Stimulated activated memory B cell treated with anti-CD40 and anti-IgM and Interleukin-4, amounts not matched to agents 10 μg/mL and 1 μg/mL and 100 μg/mL, for 72 hours (primary cell): ENCODE data around the gene RARA.
"Not testable (repeated sequence)": the region's sequence is repeated elsewhere in the genome, so short reads cannot be mapped to it uniquely, and the experiment has no call there.

Experiments used
- ATAC-seq: fragments of 150-1000 bp; cut with Tn5 transposase; 2 replicates; pipeline ENCODE4 v1.10.0; 2021
- H3K27ac Mint-ChIP-seq: one replicate; pipeline ENCODE4 v1.8.0; 2022; ENCODE audit warnings: mild to moderate bottlenecking, mixed read lengths
- H3K27me3 Mint-ChIP-seq: one replicate; pipeline ENCODE4 v1.8.0; 2022; ENCODE audit warnings: mixed read lengths
- H3K36me3 Mint-ChIP-seq: one replicate; pipeline ENCODE4 v1.8.0; 2022; ENCODE audit warnings: mixed read lengths
- H3K4me1 Mint-ChIP-seq: one replicate; pipeline ENCODE4 v1.8.0; 2022; ENCODE audit warnings: mixed read lengths
- H3K4me3 Mint-ChIP-seq: one replicate; pipeline ENCODE4 v1.8.0; 2022; ENCODE audit warnings: mild to moderate bottlenecking, moderate library complexity, mixed read lengths
- H3K9me3 Mint-ChIP-seq: one replicate; pipeline ENCODE4 v1.8.0; 2022; ENCODE audit warnings: mixed read lengths

The RARA gene

DNA sequence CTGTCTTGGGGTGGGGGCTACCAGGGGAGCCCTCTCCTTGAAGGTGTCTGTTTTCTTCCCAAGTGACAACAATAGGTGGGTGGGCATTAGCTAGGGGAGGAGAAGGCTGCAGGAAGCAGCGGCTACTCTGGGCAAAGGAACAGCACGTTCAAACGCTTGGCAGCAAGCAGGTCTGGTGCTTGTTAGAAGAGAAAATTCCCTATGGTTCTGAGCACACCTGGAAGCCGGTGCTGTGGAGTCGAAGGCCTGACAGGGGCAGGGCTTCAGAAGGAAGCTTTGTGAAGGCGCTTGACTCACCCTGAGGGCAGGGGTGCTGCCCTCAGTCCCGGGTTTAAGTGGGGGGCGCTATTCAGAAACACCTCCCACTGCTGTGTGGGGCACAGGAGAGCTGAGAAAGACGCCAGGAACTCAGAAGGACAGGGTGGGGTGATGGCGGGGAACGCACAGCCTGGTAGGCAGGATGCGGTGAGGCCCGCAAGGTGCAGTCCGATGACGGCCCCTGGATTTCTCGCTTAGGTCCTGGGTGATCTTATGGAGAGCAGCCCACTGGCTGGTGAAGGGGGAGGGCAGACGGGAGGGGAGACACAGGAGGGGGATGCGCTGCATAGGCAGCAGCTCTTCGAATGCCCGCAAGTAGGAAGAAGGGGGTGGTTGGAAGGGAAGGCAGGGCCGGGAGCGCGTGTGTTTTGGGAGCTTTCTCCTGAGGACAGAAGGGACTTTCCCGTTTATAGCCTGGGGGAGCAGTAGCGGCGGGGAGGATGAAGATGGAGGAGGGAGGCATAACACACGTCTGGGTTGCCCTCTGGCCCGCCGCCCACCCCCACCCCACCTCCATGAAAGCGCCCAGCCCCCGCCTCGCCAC, 52.3 kb downstream of the RARA start:
- no peak for ATAC-seq
- no peaks in the 10 kb centered on the region for H3K36me3 Mint-ChIP-seq
- H3K27me3 Mint-ChIP-seq = peaks cover 28% of the 10 kb centered on the region
- peak overlapping the region; percentile 38 for H3K27ac Mint-ChIP-seq
- H3K9me3 Mint-ChIP-seq = no peaks in the 10 kb centered on the region
- peak overlapping the region; percentile 37 for H3K4me3 Mint-ChIP-seq
- H3K4me1 Mint-ChIP-seq = peaks cover 24% of the 10 kb centered on the region

GRCh38 chr17:40361925-40362695, 53.1 kb downstream of the RARA start:
- peak; percentile 9 for ATAC-seq
- H3K36me3 Mint-ChIP-seq = no peaks in the 10 kb centered on the region
- H3K27me3 Mint-ChIP-seq = peaks cover 28% of the 10 kb centered on the region
- H3K9me3 Mint-ChIP-seq = no peaks in the 10 kb centered on the region
- no peak overlapping the region for H3K27ac Mint-ChIP-seq
- peaks cover 24% of the 10 kb centered on the region for H3K4me1 Mint-ChIP-seq
- H3K4me3 Mint-ChIP-seq = peak overlapping the region; percentile 62

- peaks cover 24% of the 10 kb centered on the region for H3K4me1 Mint-ChIP-seq
Observed at GRCh38 chr17:40362696-40363110, 53.7 kb downstream of the RARA start.

DNA sequence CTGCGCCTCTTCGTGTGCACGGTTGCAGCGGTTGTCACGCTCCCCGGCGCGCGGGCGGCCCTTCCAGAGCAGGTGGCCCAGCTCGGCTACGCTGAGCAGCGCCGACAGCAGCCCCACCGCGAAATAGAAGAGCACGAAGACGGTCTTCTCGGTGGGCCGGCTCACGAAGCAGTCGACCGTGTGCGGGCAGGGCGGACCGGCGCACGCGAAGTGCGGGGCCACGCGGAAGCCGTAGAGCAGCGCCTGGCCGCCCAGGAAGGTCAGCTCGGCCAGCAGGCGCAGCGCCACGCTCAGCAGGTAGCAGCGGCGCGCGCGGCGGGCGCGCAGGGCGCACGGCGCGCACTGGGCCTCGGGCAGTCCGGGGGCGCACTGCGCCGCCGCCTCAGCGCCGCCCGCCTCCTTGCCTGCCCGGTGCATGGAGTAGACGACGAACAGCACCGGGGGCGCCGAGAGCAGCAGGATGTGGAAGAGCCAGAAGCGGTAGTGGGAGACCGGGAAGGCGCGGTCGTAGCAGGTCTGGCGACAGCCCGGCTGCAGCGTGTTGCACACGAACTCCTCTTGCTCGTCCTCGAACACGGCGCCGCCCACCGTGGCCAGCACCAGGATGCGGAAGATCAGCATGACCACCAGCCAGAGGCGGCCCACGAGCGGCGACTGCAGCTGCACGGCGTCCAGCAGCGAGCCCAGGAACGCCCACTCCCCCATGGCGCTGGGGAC, 54.3 kb downstream of the RARA start:
- Mint-ChIP-seq H3K27ac (no peak overlapping the region), H3K4me3 (peak overlapping the region; percentile 83), H3K27me3 (peaks cover 28% of the 10 kb centered on the region), H3K36me3 (no peaks in the 10 kb centered on the region), H3K9me3 (no peaks in the 10 kb centered on the region), H3K4me1 (peaks cover 20% of the 10 kb centered on the region)
- peak; percentile 58 for ATAC-seq

More at GRCh38 chr17:40362696-40363110, 53.7 kb downstream of the RARA start:
- Mint-ChIP-seq H3K36me3 (no peaks in the 10 kb centered on the region), H3K9me3 (no peaks in the 10 kb centered on the region), H3K4me3 (peak overlapping the region; percentile 83), H3K27me3 (peaks cover 28% of the 10 kb centered on the region), H3K27ac (no peak overlapping the region)
- ATAC-seq = peak; percentile 91

DNA sequence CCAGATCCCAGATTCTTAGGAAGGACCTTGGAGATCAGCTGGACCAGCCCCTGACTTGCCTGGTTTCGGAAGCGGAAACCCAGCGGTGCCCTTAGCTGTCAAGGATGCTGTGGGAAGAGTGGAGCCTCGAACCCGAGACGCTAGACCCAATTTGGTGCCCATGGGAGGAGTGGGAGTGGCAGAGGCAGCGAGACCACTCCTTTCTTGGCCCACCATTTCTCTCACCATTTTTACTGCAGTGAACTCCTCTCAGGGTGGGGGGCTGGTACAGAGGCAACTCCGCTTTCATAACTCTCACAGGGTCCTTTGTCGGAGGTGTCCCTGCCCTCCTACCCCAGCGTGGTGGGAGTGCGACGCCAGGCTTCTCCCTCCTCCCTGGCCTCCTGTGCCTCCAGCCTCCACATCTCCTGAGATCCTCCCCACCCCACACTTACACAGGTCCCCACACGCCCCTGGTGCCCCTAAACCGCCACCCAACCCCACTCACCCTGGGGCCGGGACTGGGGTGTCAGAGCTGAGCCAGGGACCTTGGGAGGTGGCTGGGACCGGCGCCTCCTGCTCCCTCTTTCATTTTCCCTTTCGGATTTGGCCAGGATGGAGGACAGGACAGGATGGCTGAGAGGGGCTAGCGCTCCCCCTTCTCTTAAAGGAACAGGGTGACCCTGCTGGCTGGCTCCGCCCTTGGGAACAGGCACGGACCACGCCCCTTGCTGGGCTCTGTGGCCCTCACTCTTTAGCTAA, 55.3 kb downstream of the RARA start, which contains the start of gene GJD3:
Gene GJD3, minus strand, starts transcription at position 617 of the 741 bp plus-strand sequence. CDS start 922 bp downstream, outside the sequence.
- peaks cover 28% of the 10 kb centered on the region for H3K27me3 Mint-ChIP-seq
- H3K4me3 Mint-ChIP-seq = peak within 1 kb of the TSS; percentile 83
- H3K9me3 Mint-ChIP-seq = no peaks in the 10 kb centered on the region
- H3K36me3 Mint-ChIP-seq = no peaks in the 10 kb centered on the region
- H3K27ac Mint-ChIP-seq = no peak within 1 kb of the TSS
- H3K4me1 Mint-ChIP-seq = peaks cover 14% of the 10 kb centered on the region
- no peak for ATAC-seq

DNA sequence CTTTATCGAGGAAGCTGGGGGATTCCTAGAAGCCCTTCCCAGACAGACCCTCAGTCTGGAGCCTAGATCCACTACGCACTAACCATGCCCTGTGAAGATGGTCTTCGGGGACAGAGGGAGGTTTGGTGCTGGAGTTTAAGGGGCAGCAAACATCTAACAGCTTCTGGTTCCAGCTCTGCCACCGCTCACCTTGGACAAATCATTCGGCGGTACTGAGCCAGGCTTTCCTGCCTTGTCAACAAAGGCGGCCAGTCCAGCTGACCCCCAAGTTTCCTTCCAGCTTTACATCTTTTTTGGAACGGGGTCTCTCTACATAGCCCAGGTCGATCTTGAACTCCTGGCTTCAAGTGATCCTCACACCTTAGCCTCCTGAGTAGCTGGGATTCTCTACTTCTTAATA, 55.9 kb downstream of the RARA start:
- Mint-ChIP-seq H3K27me3 (peaks cover 26% of the 10 kb centered on the region), H3K27ac (no peak overlapping the region), H3K36me3 (no peaks in the 10 kb centered on the region), H3K9me3 (no peaks in the 10 kb centered on the region), H3K4me3 (no peak overlapping the region), H3K4me1 (peaks cover 14% of the 10 kb centered on the region)
- no peak for ATAC-seq

- Mint-ChIP-seq H3K4me1 (peaks cover 17% of the 10 kb centered on the region), H3K27ac (no peak overlapping the region), H3K4me3 (no peak overlapping the region), H3K27me3 (peaks cover 12% of the 10 kb centered on the region), H3K9me3 (no peaks in the 10 kb centered on the region), H3K36me3 (no peaks in the 10 kb centered on the region)
- no peak for ATAC-seq
Observed at GRCh38 chr17:40366076-40366860, 57.3 kb downstream of the RARA start.

DNA sequence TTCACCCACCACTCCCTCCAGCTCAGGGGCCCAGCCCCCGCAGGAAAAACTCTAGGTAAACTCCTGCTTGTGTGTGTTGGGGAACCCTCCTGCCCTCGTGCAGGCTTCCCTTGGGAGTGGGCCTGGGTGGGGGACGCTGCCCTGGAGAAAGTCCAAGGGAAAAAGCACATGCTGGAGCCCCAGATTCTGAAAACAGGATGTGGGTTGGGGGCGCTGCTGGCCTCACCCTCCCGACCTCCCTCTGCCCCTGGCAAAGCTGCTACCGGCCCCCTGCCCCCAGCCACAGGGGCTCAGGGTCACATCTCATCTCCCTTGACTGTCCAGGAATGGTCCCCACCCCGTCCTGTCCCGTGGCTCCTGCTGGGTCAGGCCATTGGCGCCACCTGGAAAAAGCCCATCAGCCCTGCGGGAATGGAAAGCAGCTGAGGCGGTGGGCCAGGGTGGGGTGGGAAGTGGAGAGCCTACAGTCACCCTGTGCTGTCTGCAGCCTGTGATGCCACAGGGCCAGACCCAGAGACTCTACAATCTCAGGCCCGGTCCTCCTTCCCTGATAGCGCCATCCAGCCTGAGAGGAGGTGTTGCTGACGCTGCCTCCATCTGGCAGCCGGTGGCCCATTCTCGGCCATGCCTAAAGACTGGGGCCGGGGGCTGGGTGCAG, 58.0 kb downstream of the RARA start:
- no peak overlapping the region for H3K4me3 Mint-ChIP-seq
- no peaks in the 10 kb centered on the region for H3K9me3 Mint-ChIP-seq
- no peak for ATAC-seq

DNA sequence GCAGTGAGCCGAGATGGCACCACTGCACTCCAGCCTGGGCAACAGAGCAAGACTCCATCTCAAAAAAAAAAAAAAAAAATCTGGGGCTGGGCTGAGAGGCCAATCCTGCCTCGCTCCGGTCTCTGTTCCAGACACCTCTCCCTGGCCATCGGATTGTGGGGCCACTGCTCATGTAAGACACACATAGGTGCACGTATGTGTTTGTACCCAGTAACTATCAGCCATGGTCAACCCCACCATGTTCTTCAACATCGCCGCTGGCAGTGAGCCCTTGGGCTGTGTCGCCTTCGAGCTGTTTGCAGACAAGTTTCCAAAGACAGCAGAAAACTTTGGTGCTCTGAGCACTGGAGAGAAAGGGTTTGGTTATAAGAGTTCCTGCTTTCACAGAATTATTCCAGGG, 58.7 kb downstream of the RARA start:
- H3K9me3 Mint-ChIP-seq, H3K27ac Mint-ChIP-seq, ATAC-seq: not testable (repeated sequence)

More for the DNA sequence above, 58.0 kb downstream of the RARA start:
- no peak overlapping the region for H3K27ac Mint-ChIP-seq
- H3K27me3 Mint-ChIP-seq = peaks cover 9% of the 10 kb centered on the region
- H3K4me1 Mint-ChIP-seq = peaks cover 20% of the 10 kb centered on the region
- no peaks in the 10 kb centered on the region for H3K36me3 Mint-ChIP-seq

GRCh38 chr17:40369923-40370322, 60.9 kb downstream of the RARA start:
- Mint-ChIP-seq H3K27me3 (no peaks in the 10 kb centered on the region), H3K9me3 (no peaks in the 10 kb centered on the region), H3K36me3 (no peaks in the 10 kb centered on the region), H3K4me3 (no peak overlapping the region), H3K4me1 (peaks cover 14% of the 10 kb centered on the region), H3K27ac (no peak overlapping the region)
- ATAC-seq = no peak

More for the DNA sequence above, 58.7 kb downstream of the RARA start:
- H3K4me3 Mint-ChIP-seq, H3K27me3 Mint-ChIP-seq, H3K36me3 Mint-ChIP-seq: not testable (repeated sequence)
- peaks cover 21% of the 10 kb centered on the region for H3K4me1 Mint-ChIP-seq

- H3K27me3 Mint-ChIP-seq = no peaks in the 10 kb centered on the region
- H3K27ac Mint-ChIP-seq = no peak overlapping the region
- peaks cover 14% of the 10 kb centered on the region for H3K4me1 Mint-ChIP-seq
- peak; percentile 78 for ATAC-seq
- H3K9me3 Mint-ChIP-seq = no peaks in the 10 kb centered on the region
- no peaks in the 10 kb centered on the region for H3K36me3 Mint-ChIP-seq
- H3K4me3 Mint-ChIP-seq = no peak overlapping the region
Observed at GRCh38 chr17:40371261-40371929, 62.4 kb downstream of the RARA start.

- Mint-ChIP-seq H3K4me3 (no peak overlapping the region), H3K4me1 (peaks cover 14% of the 10 kb centered on the region), H3K27ac (no peak overlapping the region), H3K9me3 (no peaks in the 10 kb centered on the region), H3K36me3 (no peaks in the 10 kb centered on the region), H3K27me3 (no peaks in the 10 kb centered on the region)
- ATAC-seq = no peak
Observed at GRCh38 chr17:40372031-40372430, 63.1 kb downstream of the RARA start.

GRCh38 chr17:40372644-40373043, 63.7 kb downstream of the RARA start:
- not testable (repeated sequence) for ATAC-seq, H3K4me3 Mint-ChIP-seq, H3K36me3 Mint-ChIP-seq, H3K9me3 Mint-ChIP-seq, H3K27ac Mint-ChIP-seq, H3K27me3 Mint-ChIP-seq
- peaks cover 14% of the 10 kb centered on the region for H3K4me1 Mint-ChIP-seq
